HG03460 (cell line): Measurements from ENCODE around the gene ARHGAP5.
"Not testable (repeated sequence)": the region's sequence is repeated elsewhere in the genome, so short reads cannot be mapped to it uniquely, and the experiment has no call there.

ENCODE experiments used
- ATAC-seq: cut with Tn5 transposase; IDR thresholded peaks from one replicate; pipeline ENCODE4 v1.9.1; 2021; ENCODE audit not compliant: unreplicated experiment

Gene ARHGAP5

GRCh38 chr14:32109676-32110547 lies 32.8 kb downstream of the ARHGAP5 start:
- no peak for ATAC-seq

- no peak for ATAC-seq
Measured at GRCh38 chr14:32110548-32110896, 33.4 kb downstream of the ARHGAP5 start.

DNA sequence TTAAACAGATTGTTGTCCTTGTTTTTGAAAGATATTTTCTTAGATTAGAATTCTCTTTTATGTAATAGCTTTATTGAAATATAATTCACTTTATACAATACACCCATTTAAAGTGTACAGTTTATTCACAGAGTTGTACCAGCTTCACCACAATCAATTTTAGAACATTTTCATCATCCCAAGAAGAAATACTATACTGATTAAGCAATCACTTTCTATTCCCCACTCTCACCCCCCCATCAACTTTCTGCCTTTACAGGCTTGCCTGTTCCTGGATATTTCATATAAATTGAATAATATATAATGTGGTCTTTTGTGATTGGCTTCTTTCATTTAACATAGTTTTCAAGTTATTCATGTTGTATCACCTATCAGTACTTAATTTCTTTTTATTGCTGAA lies 44.4 kb downstream of the ARHGAP5 start:
- ATAC-seq = no peak

DNA sequence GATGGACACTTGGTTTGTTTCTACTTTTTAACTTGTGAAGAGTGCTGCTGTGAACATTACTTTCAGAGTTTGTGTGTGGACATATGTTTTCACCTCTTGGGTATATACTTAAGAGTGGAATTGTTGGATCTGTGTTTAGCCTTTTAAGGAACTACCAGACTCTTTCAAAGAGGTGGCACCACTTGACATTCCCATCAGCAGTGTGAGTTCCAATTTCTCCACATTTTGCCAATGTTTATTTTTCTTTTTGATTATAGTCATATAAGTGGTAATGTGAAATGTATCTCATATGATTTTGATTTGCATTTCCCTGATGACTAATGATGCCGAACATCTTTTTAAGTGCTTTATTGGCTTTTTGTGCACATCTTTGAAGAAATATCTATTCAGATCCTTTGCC lies 44.8 kb downstream of the ARHGAP5 start:
- no peak for ATAC-seq

GRCh38 chr14:32126899-32127730 lies 50.0 kb downstream of the ARHGAP5 start:
- ATAC-seq = not testable (repeated sequence)

GRCh38 chr14:32127731-32128654 lies 50.9 kb downstream of the ARHGAP5 start:
- ATAC-seq = not testable (repeated sequence)

DNA sequence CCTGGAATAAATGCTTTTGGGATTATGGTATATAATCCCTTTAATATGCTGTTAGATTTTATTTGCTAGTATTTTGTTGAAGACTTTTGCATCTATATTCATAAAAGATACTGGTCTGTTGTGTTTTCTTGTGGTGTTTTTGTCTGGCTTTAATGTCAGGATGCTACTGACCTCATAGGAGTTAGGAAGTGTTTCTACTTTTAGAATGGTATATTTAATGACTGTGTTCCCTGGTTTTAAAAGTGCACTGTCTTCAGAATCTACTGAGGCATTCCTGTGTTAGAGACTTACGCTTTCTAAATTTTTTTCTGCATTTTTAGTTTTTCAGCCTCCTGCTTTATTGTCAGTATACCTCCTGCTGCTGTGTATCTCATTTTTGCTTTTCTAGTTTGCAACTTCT lies 51.6 kb downstream of the ARHGAP5 start:
- ATAC-seq = no peak

- no peak for ATAC-seq
Measured at GRCh38 chr14:32129124-32129523, 52.0 kb downstream of the ARHGAP5 start.

GRCh38 chr14:32131689-32132088 lies 54.6 kb downstream of the ARHGAP5 start:
- not testable (repeated sequence) for ATAC-seq

- ATAC-seq = no peak
Measured at GRCh38 chr14:32134448-32135097, 57.5 kb downstream of the ARHGAP5 start.

GRCh38 chr14:32136027-32136825 lies 59.1 kb downstream of the ARHGAP5 start:
- ATAC-seq = no peak

DNA sequence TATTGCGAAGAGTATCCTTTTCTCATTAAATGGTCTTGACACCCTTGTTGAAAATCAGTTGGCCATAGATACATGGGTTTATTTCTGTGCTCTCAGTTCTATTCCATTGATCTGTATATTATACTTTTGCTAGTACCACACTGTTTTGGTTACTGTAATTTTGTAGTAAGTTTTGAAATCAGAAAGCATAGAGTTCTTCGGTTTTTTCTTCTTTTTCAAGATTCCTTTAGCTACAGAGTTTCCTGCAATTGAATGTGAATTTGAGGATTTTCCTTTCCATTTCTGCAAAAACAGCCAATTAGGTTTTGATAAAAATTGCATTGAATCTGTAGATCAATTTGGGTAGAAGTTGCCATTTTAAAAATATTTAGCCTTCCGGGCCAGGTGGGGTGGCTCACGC lies 60.2 kb downstream of the ARHGAP5 start:
- ATAC-seq = no peak

DNA sequence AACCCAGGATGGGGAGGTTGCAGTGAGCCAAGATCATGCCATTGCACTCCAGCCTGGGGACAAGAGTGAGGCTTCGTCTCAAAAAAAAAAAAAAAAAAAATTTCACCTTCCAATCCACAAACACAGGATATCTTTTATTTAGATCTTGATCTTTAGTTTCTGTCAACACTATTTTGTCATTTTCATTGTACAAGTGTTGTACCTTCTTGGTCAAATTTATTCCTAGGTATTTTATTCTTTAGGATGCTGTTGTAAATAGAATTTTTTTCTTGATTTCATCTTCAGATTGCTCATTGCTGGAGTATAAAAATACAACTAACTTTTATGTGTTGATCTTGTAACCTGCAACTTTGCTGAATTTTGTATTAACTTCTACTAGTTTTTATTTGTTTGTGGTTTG lies 60.8 kb downstream of the ARHGAP5 start:
- no peak for ATAC-seq

- no peak for ATAC-seq
Measured at GRCh38 chr14:32142341-32142740, 65.2 kb downstream of the ARHGAP5 start.

DNA sequence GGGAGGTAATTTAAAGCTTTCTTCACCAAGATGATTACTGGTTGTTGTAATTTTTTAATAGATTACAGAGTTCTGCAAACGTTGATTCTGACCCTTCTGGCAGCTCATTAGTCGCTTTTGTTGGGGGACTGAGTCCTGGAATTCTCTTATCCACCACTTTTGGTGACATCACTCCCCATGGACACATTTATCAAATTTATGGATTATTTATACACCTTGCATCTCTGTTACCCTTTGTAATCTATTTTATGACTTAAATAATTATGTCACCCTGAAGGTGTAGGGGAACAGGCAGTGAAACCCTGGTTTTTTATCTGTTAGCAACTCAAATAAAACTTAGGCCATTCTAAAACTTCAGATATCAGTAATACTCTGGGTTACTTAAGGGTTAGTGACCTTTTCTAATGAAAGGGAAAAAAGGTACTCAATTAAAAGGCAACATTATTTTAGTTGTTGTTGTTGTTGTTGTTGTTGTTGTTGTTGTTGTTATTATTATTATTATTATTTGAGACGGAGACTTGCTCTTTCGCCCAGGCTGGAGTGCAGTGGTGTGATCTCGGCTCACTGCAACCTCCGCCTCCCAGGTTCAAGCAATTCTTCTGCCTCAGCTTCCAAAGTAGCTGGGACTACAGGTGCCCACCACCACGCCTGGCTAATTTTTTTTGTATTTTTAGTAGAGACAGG lies 65.8 kb downstream of the ARHGAP5 start:
- no peak for ATAC-seq

DNA sequence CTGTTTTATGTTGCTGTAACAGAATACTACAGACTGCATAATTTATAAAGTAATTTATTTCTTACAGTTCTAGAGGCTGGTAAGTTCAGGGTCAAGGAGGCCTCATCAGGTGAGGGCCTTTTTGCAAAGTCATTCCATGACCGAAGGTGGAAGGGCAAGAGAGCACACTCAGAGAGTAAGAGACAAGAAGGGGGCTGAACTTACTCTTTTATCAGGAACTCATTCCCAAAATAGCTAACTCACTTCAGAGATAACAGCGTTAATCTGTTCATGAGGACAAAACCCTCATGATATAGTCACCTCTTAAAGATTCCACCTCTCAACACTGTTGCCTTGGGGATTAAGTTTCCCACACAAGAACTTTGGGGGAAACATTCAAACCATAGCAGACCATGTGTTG lies 73.3 kb downstream of the ARHGAP5 start:
- no peak for ATAC-seq

DNA sequence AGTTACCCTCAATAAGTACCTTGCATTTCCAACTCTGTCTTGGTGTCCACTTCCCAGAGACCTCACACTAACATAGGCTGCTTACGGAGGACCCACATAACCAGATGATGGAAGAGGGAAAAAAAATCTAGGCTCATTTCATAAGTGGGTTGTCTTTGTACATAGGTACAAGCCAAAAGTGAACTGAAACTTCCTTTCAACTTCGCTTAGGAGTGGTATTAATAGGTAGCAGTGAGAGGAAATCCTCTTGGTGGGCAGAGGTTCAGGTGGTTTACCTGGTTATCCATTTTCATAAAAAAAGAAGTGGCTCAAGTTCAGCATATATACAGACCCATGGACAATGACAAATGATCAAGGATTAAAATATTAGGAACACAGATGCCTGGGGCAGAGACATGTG lies 88.9 kb downstream of the ARHGAP5 start:
- no peak for ATAC-seq

DNA sequence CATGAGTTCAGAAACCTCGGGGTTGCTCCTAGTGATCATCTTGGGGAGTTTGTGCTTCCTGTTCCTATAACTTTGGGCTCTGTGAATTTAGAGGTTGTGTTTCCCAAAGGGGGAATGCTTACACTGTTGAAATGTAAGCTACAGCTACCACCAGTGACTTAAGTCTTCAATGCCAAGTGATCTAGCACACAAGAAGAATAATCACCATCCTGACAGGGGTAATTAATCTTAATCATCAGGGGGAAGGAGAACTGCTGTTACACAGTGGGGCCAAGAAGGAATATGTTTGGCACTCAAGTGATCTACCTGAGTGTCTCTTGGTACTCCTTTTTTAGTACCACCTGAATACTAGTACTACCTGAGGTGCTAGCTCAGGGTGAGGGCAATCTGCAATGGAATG lies 89.8 kb downstream of the ARHGAP5 start:
- ATAC-seq = no peak

DNA sequence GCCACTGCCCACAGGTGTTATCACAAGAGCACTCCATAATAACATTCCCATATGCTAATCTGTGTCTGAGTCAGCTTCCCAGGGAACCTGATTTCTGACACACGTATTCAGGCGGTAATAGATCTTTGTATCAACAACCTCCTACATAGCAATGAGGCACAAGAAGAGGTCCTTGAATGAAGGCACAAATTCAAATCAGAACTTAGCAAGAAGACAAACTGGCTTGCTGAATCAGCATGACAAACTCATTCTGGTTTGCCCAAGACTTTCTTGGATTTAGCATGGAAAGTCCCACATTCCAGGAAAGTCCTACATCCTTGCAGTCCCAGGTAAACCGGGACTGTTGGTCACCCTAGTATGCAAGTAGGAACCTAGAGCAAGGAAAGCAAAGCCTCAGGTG lies 90.8 kb downstream of the ARHGAP5 start:
- no peak for ATAC-seq
